Measurements from ENCODE around the gene TRIM22. TPM values are rescaled to one million over a fixed set of nuclear protein-coding genes. Genes with fewer than 3 reads are reported as not detected.

Gene TRIM22
- total and polyA plus RNA-seq, 9 of the 15 experiments (the other 6 are each of a cell fraction or from before 2014, with no cell fraction given), result 0.06 to 1.1 (median 0.18) TPM; not detected in 2

DNA sequence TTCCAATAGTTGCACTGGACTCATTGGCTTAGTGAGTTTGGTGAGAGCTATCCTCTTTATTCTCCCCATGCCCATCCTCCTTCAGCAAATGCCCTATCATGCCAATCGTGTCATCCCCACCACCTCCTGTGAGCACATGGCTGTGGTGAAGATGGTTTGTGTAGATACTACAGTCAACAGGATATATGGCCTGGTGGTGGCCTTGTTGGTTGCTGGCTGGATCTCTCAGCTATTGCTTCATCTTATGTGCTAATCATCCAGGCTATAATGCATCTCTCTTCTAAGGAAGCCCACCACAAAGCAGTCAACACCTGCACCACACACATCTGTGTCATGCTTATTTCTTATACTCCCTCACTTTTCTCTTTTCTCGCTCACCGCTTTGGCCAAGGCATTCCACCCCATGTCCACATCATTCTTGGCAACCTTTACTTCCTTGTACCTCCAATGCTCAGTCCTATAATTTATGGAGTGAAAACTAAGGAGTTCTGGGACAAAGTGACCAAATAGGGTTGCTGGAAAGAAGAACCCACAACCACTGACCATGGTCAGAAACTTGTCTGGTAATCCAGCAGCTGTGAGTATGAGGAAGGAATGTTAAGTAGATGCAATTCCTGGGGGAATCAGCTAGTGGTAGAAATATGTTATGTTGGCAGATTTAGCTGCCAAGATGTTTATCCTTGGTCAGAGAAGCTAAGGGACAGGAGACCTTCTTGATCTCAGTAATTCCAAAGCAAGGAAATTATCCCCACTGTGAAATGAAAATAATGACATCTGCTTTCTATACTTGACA is 30.3 kb downstream of the TRIM22 start:
- no peak overlapping the region for H3K27ac ChIP-seq (ENCODE audit: extremely low read depth, low read depth, low read length)
- ATAC-seq (no peak), DNase-seq (ENCODE audit: extremely low read depth in 1 of 4, low spot score in 3 of 4) (no peak), FAIRE-seq (no peak)
- H3K4me2 ChIP-seq (ENCODE audit: insufficient read depth, low read length), result no peak overlapping the region
- no peaks in the 10 kb centered on the region for H3K9me3 ChIP-seq (replicated peaks; ENCODE audit: control insufficient read depth, insufficient read depth, low read depth, low read length)
- no peaks in the 10 kb centered on the region for H3K79me2 ChIP-seq (ENCODE audit: control insufficient read depth, insufficient read depth, low read length)
- BruUV-seq (replicated peaks), result no TSS peak
- H3K36me3 ChIP-seq (ENCODE audit: control insufficient read depth, insufficient read depth, low read length), result no peaks in the 10 kb centered on the region
- H3K4me3 ChIP-seq, result no peak overlapping the region
- peaks cover 6 to 7% of the 10 kb centered on the region in 2 experiments; a peak in 4 of 5 replicates for H3K27me3 ChIP-seq (ENCODE audit: control insufficient read depth in 2 of 2, insufficient read depth in 2 of 2, low read length in 2 of 2)
- intact Hi-C loops (cut with micrococcal nuclease), result no loop called here
- POLR2A ChIA-PET, result interaction anchor here (0.9 kb wide), 1 partner anchor 54 kb away, joined by 3 read pairs; no protein-coding TSS in a partner anchor
- no peaks in the 10 kb centered on the region for H3K4me1 ChIP-seq (replicated peaks in 1 of 2; ENCODE audit: control insufficient read depth in 2 of 2, insufficient read depth in 2 of 2, low read length in 2 of 2)
- H3K9ac ChIP-seq (ENCODE audit: insufficient read depth in 1 of 2, low read depth in 2 of 2, low read length in 2 of 2), result no peak overlapping the region
- H4K20me1 ChIP-seq (replicated peaks; ENCODE audit: control insufficient read depth, insufficient read depth, low read length), result no peaks in the 10 kb centered on the region
- in situ Hi-C loops (cut with MboI), result no loop called here
- H3K9me1 ChIP-seq (ENCODE audit: control insufficient read depth, insufficient read depth, low read length), result no peaks in the 10 kb centered on the region
- CTCF ChIA-PET (ENCODE audit: low intra/inter-chr PET ratio), result no interaction called here
- WGBS (ENCODE audit: insufficient coverage, low coverage, missing lambda C conversion rate), result 0% methylated on average over 3 of the region's 3 CpGs
- H2AFZ ChIP-seq (ENCODE audit: low read depth, low read length), result no peak overlapping the region
- TF ChIP-seq PML (IDR thresholded peaks at IDR 0.05; ENCODE audit: low read length) (no peak), PHF20 (IDR thresholded peaks at IDR 0.05; ENCODE audit: partially characterized antibody) (no peak), IRF2 (CRISPR knock-in tag; IDR thresholded peaks at IDR 0.05) (no peak), CBX2 (IDR thresholded peaks at IDR 0.05; ENCODE audit: insufficient read depth, low read length, poor library complexity, severe bottlenecking) (no peak), SMARCB1 (IDR thresholded peaks at IDR 0.05; ENCODE audit: insufficient read length, low read depth) (no peak), ETV1 (tag; conservative IDR thresholded peaks at IDR 0.05; ENCODE audit: low read depth) (no peak), EGR1 (conservative IDR thresholded peaks at IDR 0.05) (no peak)
- TF ChIP-seq, protein P1, sequence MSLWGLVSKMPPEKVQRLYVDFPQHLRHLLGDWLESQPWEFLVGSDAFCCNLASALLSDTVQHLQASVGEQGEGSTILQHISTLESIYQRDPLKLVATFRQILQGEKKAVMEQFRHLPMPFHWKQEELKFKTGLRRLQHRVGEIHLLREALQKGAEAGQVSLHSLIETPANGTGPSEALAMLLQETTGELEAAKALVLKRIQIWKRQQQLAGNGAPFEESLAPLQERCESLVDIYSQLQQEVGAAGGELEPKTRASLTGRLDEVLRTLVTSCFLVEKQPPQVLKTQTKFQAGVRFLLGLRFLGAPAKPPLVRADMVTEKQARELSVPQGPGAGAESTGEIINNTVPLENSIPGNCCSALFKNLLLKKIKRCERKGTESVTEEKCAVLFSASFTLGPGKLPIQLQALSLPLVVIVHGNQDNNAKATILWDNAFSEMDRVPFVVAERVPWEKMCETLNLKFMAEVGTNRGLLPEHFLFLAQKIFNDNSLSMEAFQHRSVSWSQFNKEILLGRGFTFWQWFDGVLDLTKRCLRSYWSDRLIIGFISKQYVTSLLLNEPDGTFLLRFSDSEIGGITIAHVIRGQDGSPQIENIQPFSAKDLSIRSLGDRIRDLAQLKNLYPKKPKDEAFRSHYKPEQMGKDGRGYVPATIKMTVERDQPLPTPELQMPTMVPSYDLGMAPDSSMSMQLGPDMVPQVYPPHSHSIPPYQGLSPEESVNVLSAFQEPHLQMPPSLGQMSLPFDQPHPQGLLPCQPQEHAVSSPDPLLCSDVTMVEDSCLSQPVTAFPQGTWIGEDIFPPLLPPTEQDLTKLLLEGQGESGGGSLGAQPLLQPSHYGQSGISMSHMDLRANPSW (CRISPR knock-in tag; IDR thresholded peaks at IDR 0.05), result no peak
- TF ChIP-seq, protein P2, sequence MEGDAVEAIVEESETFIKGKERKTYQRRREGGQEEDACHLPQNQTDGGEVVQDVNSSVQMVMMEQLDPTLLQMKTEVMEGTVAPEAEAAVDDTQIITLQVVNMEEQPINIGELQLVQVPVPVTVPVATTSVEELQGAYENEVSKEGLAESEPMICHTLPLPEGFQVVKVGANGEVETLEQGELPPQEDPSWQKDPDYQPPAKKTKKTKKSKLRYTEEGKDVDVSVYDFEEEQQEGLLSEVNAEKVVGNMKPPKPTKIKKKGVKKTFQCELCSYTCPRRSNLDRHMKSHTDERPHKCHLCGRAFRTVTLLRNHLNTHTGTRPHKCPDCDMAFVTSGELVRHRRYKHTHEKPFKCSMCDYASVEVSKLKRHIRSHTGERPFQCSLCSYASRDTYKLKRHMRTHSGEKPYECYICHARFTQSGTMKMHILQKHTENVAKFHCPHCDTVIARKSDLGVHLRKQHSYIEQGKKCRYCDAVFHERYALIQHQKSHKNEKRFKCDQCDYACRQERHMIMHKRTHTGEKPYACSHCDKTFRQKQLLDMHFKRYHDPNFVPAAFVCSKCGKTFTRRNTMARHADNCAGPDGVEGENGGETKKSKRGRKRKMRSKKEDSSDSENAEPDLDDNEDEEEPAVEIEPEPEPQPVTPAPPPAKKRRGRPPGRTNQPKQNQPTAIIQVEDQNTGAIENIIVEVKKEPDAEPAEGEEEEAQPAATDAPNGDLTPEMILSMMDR (IDR thresholded peaks at IDR 0.05 in 2 of 3, conservative IDR thresholded peaks at IDR 0.05 in 1 of 3; ENCODE audit: insufficient read depth in 2 of 3, low read depth in 1 of 3, low read length in 3 of 3), result no peak
- TF ChIP-seq, protein P3, sequence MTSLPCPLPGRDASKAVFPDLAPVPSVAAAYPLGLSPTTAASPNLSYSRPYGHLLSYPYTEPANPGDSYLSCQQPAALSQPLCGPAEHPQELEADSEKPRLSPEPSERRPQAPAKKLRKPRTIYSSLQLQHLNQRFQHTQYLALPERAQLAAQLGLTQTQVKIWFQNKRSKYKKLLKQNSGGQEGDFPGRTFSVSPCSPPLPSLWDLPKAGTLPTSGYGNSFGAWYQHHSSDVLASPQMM (CRISPR knock-in tag; IDR thresholded peaks at IDR 0.05), result no peak
- TF ChIP-seq, protein P4, sequence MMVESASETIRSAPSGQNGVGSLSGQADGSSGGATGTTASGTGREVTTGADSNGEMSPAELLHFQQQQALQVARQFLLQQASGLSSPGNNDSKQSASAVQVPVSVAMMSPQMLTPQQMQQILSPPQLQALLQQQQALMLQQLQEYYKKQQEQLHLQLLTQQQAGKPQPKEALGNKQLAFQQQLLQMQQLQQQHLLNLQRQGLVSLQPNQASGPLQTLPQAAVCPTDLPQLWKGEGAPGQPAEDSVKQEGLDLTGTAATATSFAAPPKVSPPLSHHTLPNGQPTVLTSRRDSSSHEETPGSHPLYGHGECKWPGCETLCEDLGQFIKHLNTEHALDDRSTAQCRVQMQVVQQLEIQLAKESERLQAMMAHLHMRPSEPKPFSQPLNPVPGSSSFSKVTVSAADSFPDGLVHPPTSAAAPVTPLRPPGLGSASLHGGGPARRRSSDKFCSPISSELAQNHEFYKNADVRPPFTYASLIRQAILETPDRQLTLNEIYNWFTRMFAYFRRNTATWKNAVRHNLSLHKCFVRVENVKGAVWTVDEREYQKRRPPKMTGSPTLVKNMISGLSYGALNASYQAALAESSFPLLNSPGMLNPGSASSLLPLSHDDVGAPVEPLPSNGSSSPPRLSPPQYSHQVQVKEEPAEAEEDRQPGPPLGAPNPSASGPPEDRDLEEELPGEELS (CRISPR knock-in tag; IDR thresholded peaks at IDR 0.05; ENCODE audit: borderline replicate concordance), result no peak
- TF ChIP-seq, protein P5, sequence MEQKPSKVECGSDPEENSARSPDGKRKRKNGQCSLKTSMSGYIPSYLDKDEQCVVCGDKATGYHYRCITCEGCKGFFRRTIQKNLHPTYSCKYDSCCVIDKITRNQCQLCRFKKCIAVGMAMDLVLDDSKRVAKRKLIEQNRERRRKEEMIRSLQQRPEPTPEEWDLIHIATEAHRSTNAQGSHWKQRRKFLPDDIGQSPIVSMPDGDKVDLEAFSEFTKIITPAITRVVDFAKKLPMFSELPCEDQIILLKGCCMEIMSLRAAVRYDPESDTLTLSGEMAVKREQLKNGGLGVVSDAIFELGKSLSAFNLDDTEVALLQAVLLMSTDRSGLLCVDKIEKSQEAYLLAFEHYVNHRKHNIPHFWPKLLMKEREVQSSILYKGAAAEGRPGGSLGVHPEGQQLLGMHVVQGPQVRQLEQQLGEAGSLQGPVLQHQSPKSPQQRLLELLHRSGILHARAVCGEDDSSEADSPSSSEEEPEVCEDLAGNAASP (IDR thresholded peaks at IDR 0.05), result no peak

Measured in K562 (cell line).